PFSK-1 (cell line): ENCODE results near the gene PLEKHM2.

Source experiments
- FOXP2 ChIP-seq: optimal IDR thresholded peaks from 2 replicates; pipeline ENCODE3; 2011; ENCODE audit warnings: borderline replicate concordance, control low read depth, inconsistent platforms; ENCODE audit not compliant: insufficient read depth; ENCODE audit errors: extremely low read length, extremely low read depth
- POLR2AphosphoS5 ChIP-seq: IDR thresholded peaks from 2 replicates; pipeline ENCODE4 v1.6.1; 2012; ENCODE audit warnings: low read depth, mild to moderate bottlenecking, control low read depth, low read length, moderate library complexity
- REST ChIP-seq, 2 experiments: IDR thresholded peaks; 2 replicates each; pipeline versions ENCODE4 v1.6.1 to v1.8.0; 2011 to 2012; ENCODE audit warnings: low read depth in 2 of 2, low read length in 2 of 2, control low read depth in 1 of 2, inconsistent platforms in 1 of 2, mild to moderate bottlenecking in 1 of 2, moderate library complexity in 1 of 2; ENCODE audit not compliant: insufficient read depth in 1 of 2
- SIN3A ChIP-seq: IDR thresholded peaks from 2 replicates; pipeline ENCODE4 v1.6.1; 2012; ENCODE audit warnings: mild to moderate bottlenecking, low read length, moderate library complexity, borderline replicate concordance; ENCODE audit not compliant: insufficient read depth
- TAF1 ChIP-seq: IDR thresholded peaks from 2 replicates; pipeline ENCODE4 v1.6.1; 2012; ENCODE audit warnings: low read length, control low read depth, borderline replicate concordance; ENCODE audit not compliant: insufficient read depth

The PLEKHM2 gene

GRCh38 chr1:15764269-15764764 is 80.2 kb downstream of the PLEKHM2 start:
- no peak for TF ChIP-seq SIN3A
- TF ChIP-seq REST (IDR thresholded peaks at IDR 0.05; ENCODE audit: insufficient read depth in 1 of 2, low read depth in 2 of 2, low read length in 2 of 2) = no peak
- TF ChIP-seq POLR2AphosphoS5 = no peak
- no peak for TF ChIP-seq TAF1
- TF ChIP-seq FOXP2 = no peak

GRCh38 chr1:15764890-15765289 is 80.8 kb downstream of the PLEKHM2 start:
- TF ChIP-seq REST (IDR thresholded peaks at IDR 0.05; ENCODE audit: insufficient read depth in 1 of 2, low read depth in 2 of 2, low read length in 2 of 2) (no peak), POLR2AphosphoS5 (no peak), TAF1 (no peak), FOXP2 (no peak), SIN3A (no peak)

GRCh38 chr1:15765495-15766194 is 81.5 kb downstream of the PLEKHM2 start:
- TF ChIP-seq POLR2AphosphoS5 = no peak
- no peak for TF ChIP-seq TAF1
- TF ChIP-seq REST (IDR thresholded peaks at IDR 0.05; ENCODE audit: insufficient read depth in 1 of 2, low read depth in 2 of 2, low read length in 2 of 2) = no peak
- TF ChIP-seq FOXP2 = no peak
- no peak for TF ChIP-seq SIN3A

GRCh38 chr1:15767941-15768340 is 83.8 kb downstream of the PLEKHM2 start:
- TF ChIP-seq TAF1 (no peak), REST (IDR thresholded peaks at IDR 0.05; ENCODE audit: insufficient read depth in 1 of 2, low read depth in 2 of 2, low read length in 2 of 2) (no peak), SIN3A (no peak), POLR2AphosphoS5 (no peak), FOXP2 (no peak)

- TF ChIP-seq SIN3A = no peak
- no peak for TF ChIP-seq TAF1
Measured at GRCh38 chr1:15768388-15768787, 84.3 kb downstream of the PLEKHM2 start.
